MCF 10A (cell line): ENCODE data around the gene NCK2. TPM values are rescaled to one million over a fixed set of nuclear protein-coding genes. Genes with fewer than 3 reads are reported as not detected.
A peak's percentile ranks its signal among the peaks of the same experiment; 100 is the strongest.

Experiments used
- BruUV-seq: library from RNA; stranded (reverse); fragments of 400-500 nt; replicated peaks from 2 replicates; lab custom pipeline; 2021; lab: Mats Ljungman, UMichigan
- CTCF ChIA-PET: fragments of 300-600 bp; sonication (Branson Sonifier 250); formaldehyde crosslinking; extraction: SDS; loops from one replicate; lab custom pipeline; 2021; ENCODE audit warnings: antibody characterized with exemption, inconsistent platforms; lab: Yijun Ruan, JAX
- POLR2A ChIA-PET: fragments of 300-600, 350-650 bp; sonication (Branson Sonifier 250); formaldehyde crosslinking; extraction: SDS; loops from one replicate; lab custom pipeline; 2020; ENCODE audit warnings: antibody characterized with exemption, inconsistent platforms; lab: Yijun Ruan, JAX
- DNase-seq: peaks from one replicate; pipeline ENCODE4 v3.0.0-alpha.2; 2018; ENCODE audit not compliant: unreplicated experiment
- H3K27ac Mint-ChIP-seq: one replicate; pipeline ENCODE4 v1.8.0; 2022; ENCODE audit warnings: mild to moderate bottlenecking, low read depth, mixed read lengths; ENCODE audit not compliant: unreplicated experiment
- H3K27me3 Mint-ChIP-seq: one replicate; pipeline ENCODE4 v1.8.0; 2022; ENCODE audit warnings: mixed read lengths; ENCODE audit not compliant: insufficient read depth, unreplicated experiment
- H3K36me3 Mint-ChIP-seq: one replicate; pipeline ENCODE4 v1.8.0; 2022; ENCODE audit warnings: mild to moderate bottlenecking, moderate library complexity, mixed read lengths; ENCODE audit not compliant: insufficient read depth, unreplicated experiment
- H3K4me1 Mint-ChIP-seq: one replicate; pipeline ENCODE4 v1.8.0; 2022; ENCODE audit warnings: mixed read lengths; ENCODE audit not compliant: insufficient read depth, unreplicated experiment
- H3K4me3 Mint-ChIP-seq: one replicate; pipeline ENCODE4 v1.8.0; 2022; ENCODE audit warnings: mild to moderate bottlenecking, moderate library complexity, mixed read lengths; ENCODE audit not compliant: unreplicated experiment
- H3K9me3 Mint-ChIP-seq: one replicate; pipeline ENCODE4 v1.8.0; 2022; ENCODE audit warnings: mixed read lengths; ENCODE audit not compliant: unreplicated experiment
- intact Hi-C: fragments of 100-400 bp; cut with micrococcal nuclease; formaldehyde crosslinking; loops from 2 replicates; pipeline ENCODE4 v1.14.1; 2022
- total RNA-seq: library from RNA; stranded (reverse); gene quantifications from 2 replicates; pipeline ENCODE4 v1.2.3, GENCODE V29; 2022
- TF ChIP-seq, protein P1 (sequence below): fragments of 200-600 bp; IDR thresholded peaks from one replicate; pipeline ENCODE4 v1.8.0; 2022; ENCODE audit warnings: antibody characterized with exemption, mild to moderate bottlenecking; ENCODE audit not compliant: unreplicated experiment

NCK2 gene
- total RNA-seq, 1 experiment from 2014 or later: 36.5 TPM

DNA sequence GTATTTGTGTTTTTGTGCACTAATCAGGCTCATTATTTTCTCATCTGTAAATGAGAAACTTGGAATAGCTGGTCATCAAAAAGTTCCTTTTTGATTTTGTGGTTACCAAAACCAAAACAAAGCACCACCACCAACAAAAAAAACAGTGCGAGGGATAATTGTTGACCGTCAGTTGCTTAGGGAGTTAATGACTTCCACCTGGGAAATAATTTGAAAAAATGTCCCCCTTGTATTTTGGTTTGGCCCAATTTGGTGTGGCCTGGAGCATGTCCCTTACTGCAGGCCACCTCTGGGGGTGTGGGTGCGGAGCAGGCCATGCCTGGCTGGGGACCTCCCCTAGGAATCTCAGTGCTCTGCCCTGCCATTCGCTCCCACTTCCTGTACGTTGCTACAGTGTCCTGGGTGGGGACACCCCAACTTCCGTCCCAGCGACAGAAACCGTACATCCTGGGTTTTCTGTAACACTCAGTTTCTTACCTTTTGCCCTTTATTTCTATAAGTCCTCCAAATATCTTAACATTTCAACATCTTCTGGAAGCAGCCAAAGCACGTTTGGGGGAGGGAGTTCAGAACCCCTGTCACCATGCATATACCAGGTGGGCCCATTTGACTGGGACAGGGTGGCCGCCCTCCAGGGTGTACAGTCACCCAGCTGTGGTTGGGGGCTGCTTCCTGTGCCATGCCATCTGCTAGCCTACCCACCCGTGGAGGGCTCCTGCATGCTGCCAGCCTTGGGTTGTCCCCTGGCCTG is 31.3 kb downstream of the NCK2 start:
- ChIA-PET CTCF (interaction anchor here (0.7 to 0.8 kb wide), 2 partner anchors 15 to 199 kb away, joined by 3 read pairs; no protein-coding TSS in a partner anchor), POLR2A (interaction anchor here (0.5 kb wide), 1 partner anchor 123 kb away, joined by 3 read pairs; no protein-coding TSS in a partner anchor)
- peaks cover 11% of the 10 kb centered on the region for H3K4me1 Mint-ChIP-seq
- peak overlapping the region; percentile 76 for H3K27ac Mint-ChIP-seq
- intact Hi-C loops: no loop called here
- BruUV-seq: no TSS peak
- no peaks in the 10 kb centered on the region for H3K9me3 Mint-ChIP-seq
- DNase-seq: no peak
- H3K4me3 Mint-ChIP-seq: no peak overlapping the region
- TF ChIP-seq, protein P1, sequence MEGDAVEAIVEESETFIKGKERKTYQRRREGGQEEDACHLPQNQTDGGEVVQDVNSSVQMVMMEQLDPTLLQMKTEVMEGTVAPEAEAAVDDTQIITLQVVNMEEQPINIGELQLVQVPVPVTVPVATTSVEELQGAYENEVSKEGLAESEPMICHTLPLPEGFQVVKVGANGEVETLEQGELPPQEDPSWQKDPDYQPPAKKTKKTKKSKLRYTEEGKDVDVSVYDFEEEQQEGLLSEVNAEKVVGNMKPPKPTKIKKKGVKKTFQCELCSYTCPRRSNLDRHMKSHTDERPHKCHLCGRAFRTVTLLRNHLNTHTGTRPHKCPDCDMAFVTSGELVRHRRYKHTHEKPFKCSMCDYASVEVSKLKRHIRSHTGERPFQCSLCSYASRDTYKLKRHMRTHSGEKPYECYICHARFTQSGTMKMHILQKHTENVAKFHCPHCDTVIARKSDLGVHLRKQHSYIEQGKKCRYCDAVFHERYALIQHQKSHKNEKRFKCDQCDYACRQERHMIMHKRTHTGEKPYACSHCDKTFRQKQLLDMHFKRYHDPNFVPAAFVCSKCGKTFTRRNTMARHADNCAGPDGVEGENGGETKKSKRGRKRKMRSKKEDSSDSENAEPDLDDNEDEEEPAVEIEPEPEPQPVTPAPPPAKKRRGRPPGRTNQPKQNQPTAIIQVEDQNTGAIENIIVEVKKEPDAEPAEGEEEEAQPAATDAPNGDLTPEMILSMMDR: no peak
- peaks cover 6% of the 10 kb centered on the region for H3K36me3 Mint-ChIP-seq
- no peaks in the 10 kb centered on the region for H3K27me3 Mint-ChIP-seq

DNA sequence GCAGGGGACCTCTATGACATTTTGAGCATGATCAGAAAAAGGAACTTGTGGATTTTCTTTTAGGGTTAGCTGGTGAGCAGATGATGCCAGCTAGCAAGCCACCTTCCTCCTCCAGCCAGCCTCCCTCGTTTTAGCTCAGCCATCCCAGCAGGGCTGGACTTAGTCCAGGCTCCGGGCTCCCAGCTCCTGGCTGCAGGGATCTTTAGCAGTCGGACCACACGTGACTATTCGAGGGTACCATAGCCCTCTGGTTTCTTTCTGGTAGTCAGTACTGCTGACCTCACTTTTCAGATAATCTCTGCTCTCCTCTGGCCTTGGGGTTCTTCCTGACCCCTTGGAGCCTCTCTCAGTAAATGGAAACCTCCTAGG is 31.8 kb downstream of the NCK2 start:
- H3K9me3 Mint-ChIP-seq: no peaks in the 10 kb centered on the region
- H3K4me3 Mint-ChIP-seq: no peak overlapping the region
- POLR2A ChIA-PET: interaction anchor here (0.5 kb wide), 1 partner anchor 122 kb away, joined by 3 read pairs; no protein-coding TSS in a partner anchor
- peaks cover 16% of the 10 kb centered on the region for H3K4me1 Mint-ChIP-seq
- H3K36me3 Mint-ChIP-seq: peaks cover 6% of the 10 kb centered on the region
- CTCF ChIA-PET: interaction anchor here (1.5 kb wide), 1 partner anchor 8 kb away, joined by 3 read pairs; no protein-coding TSS in a partner anchor
- no peaks in the 10 kb centered on the region for H3K27me3 Mint-ChIP-seq
- DNase-seq: no peak
- intact Hi-C loops: no loop called here
- no peak overlapping the region for H3K27ac Mint-ChIP-seq
- BruUV-seq: no TSS peak
- TF ChIP-seq, protein P1: no peak

DNA sequence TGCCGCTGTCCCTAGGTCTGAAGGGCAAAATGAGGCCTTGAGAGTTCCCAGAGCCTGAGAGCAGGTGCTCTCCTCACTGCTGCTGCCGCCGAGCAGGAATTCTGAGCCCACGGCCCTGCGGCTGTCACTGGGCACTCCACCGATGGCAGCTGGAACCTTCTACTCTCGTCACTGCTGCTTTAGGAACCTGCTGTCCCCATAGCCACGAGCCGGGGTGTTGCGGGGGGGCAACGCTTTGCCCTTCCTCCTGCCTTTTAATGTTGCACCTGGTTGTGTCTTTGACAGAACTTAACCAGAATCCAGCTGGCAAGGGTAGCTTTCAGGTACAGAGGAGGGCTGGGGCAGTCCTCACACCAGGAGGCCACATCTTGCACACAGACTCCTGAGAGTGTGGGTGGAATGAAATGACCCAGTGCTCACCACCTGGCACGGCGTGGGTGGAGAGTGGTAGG is 32.3 kb downstream of the NCK2 start:
- Mint-ChIP-seq H3K36me3 (peaks cover 6% of the 10 kb centered on the region), H3K27me3 (no peaks in the 10 kb centered on the region), H3K9me3 (no peaks in the 10 kb centered on the region), H3K4me1 (peaks cover 21% of the 10 kb centered on the region), H3K4me3 (no peak overlapping the region), H3K27ac (no peak overlapping the region)
- BruUV-seq: no TSS peak
- intact Hi-C loops: no loop called here
- CTCF ChIA-PET: interaction anchor here (0.5 to 1.5 kb wide), 3 partner anchors 8 to 192 kb away, joined by 3 to 6 read pairs (median 4); no protein-coding TSS in a partner anchor
- TF ChIP-seq, protein P1: no peak
- DNase-seq: no peak
- POLR2A ChIA-PET: no interaction called here

DNA sequence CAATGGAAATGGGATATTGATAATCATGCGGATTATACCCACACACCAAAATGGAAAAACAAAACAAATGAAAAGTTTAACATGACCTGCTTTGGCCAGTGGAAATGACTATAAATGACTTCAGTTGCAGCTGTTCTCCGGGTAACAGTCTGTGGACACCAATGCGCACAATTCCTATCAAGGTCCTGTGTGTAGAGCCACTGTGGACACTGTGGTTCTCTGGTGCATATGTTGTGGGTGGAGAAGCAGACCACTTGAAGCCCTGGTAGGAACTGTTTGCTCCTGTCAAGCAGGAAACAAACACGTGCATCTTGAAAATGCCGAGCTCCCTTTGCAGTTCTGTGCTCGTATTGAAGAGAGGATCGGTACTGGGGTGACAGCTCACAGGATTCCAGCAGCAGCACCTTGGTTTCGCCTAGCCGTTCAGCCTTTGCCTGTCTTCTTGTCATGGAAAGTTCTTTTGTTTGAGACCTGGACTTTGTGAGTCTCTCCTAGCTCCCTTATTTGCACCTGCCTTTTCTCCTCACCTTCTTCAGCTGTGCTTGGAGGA is 32.9 kb downstream of the NCK2 start:
- Mint-ChIP-seq H3K4me1 (peaks cover 23% of the 10 kb centered on the region), H3K27ac (no peak overlapping the region), H3K9me3 (no peaks in the 10 kb centered on the region), H3K4me3 (no peak overlapping the region), H3K36me3 (peaks cover 6% of the 10 kb centered on the region), H3K27me3 (no peaks in the 10 kb centered on the region)
- BruUV-seq: no TSS peak
- intact Hi-C loops: no loop called here
- POLR2A ChIA-PET: no interaction called here
- no peak for DNase-seq
- CTCF ChIA-PET: interaction anchor here (0.5 to 1.5 kb wide), 4 partner anchors 8 to 307 kb away, joined by 3 to 6 read pairs (median 4); no protein-coding TSS in a partner anchor
- TF ChIP-seq, protein P1: no peak
